GM10847 (cell line): Measurements from ENCODE around the gene SKOR1.

Source experiments
- POLR2A ChIP-seq: IDR thresholded peaks from 2 replicates; pipeline ENCODE4 v1.6.1; 2011; ENCODE audit not compliant: insufficient read length; ENCODE audit errors: extremely low read depth

SKOR1 gene

DNA sequence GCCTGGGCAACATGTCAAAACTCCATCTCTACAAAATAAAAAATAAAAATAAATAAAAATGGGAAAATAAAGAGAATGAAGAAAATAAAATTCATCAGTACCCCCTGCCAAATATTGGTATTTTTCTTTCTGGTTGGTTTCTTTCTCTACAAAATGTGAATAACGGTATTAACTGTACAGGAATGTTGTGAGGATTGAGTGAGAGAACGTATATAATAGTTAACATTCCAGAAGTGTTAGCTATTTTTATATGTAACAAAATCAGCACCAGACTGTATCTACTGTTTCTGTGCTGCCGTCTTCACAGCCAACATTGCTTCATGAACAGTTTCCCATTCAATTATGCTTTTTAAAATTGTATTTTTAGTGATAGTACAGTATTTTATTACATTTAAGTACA lies 40.0 kb downstream of the SKOR1 start:
- no peak for TF ChIP-seq POLR2A

DNA sequence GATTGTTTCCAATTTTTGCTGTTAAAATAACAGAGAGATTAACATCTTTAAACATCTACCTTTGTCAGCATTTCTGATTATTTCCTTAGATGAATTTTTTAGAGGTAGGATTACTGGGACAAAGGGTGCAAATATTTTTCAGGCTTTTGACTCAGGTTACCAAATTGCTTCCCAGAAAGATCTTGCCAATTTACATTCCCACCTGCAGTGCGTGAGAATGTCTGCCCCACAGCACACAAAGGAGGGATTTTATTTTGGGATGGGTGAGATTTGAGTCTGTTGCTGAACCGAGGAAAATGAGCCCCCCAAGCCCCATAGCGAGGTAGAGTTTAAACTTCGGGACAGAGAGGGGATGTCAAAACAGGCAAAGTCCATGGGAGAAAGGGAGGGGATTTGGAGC lies 40.5 kb downstream of the SKOR1 start:
- no peak for TF ChIP-seq POLR2A

DNA sequence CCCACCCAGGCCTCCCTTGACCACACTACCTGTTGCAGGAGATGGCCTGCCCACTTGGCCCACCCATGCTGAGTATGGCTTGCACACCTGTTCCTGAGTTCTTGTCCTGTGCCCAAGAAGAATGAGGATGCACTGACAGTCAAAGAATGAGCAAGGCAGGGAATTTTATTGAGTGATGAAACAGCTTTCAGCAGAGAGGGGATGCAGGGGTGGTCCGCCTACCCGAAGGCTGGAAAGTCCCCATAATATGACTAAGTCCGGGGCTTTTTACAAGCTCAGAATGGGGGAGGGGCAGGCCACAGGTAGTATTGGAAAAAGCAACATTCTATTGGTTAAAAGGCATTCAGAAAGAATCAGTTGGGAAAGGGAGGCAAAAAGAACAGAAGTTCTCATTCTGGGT lies 44.4 kb downstream of the SKOR1 start:
- no peak for TF ChIP-seq POLR2A

DNA sequence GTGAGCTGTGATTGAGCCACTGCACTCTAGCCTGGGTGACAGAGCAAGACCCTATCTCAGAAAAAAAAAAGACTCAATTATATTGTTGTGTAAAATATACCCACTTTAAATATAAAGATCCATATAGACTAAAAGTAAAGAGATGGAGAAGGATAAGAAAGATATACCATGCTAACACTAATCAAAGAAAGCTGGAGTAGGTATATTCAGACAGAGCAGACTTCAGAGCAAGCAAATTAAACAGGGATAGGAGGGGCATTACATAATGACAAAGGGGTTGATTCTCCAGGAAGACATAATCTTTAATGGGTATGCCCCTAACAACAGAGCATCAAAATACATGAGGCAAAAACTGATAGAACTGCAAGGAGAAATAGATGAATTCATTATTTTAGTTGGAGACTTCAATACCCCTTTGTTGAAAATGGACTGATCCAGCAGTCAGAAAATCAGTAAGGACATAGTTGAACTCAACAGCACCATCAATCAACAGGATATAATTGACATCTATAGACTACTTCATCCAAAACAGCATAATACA lies 45.6 kb downstream of the SKOR1 start:
- TF ChIP-seq POLR2A, result no peak

DNA sequence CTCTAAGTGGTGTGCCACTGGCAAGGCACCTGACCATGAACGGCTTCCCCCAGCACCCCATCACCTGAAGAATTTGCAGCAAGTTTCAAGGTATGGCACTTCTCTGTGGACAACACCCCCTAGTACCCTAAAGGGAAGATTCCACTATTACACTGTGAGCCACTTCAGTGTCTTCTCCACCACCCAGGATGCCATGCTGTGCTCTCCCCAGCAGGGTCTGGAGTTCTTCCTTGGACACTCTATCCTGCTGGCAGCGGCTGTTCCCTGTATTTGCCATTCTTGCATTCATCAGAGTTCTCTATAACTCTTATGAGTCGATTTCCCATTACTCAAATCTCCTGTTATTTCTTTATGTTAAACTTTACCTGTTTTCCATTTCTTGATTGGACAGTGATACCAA lies 48.5 kb downstream of the SKOR1 start:
- no peak for TF ChIP-seq POLR2A

DNA sequence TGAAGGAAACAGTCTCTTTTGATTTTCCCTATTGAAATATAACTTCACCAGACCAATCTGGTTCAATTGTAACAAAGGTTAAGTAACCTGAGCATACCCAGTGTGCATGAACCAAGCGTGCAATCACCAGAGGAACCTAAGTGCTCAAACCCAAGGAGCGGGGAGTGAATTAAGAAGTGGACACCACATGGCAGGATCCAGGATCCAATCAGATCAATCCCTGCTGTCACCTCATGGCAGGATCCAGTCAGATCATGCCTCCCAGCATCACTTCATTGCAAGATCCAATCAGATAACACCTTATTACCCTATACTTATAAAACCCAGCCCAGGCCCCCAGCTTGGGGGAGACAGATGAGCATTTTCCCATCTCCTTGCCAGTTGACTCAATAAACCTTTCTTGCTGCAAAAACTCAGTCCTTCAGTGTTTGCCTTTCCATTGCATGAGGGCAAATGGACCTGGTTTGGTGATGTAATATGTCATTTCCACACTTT lies 53.5 kb downstream of the SKOR1 start:
- TF ChIP-seq POLR2A, result no peak

DNA sequence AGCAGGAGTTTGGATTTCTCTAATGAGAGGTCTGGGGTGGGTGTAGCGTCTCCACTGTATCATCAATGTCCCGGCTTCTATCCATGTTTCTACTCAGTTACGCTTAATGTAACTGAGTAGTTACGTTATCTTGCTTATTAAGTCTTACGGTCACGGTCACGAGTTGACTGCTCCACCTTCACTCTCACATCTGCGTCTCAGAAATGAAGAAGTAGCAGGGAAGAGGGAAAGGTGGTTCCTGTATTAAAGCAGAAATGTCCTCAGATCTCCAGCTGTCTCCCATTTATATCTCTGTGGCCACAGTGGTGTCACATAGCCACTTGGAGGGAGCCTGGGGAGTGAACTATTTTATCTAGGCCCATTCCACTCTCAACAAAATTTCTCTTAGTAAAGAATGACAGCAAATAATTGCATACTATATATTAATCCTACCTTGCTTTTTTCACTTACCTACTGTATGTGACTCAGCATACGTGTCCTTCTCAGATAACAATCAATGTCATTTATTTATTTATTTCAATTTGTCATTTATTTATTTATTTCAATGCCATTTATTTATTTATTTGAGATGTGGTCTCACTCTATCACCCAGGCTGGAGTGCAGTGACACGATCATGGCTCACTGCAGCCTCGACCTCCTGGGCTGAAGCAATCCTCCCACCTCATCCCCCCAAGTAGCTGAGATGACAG lies 54.3 kb downstream of the SKOR1 start:
- TF ChIP-seq POLR2A, result no peak

DNA sequence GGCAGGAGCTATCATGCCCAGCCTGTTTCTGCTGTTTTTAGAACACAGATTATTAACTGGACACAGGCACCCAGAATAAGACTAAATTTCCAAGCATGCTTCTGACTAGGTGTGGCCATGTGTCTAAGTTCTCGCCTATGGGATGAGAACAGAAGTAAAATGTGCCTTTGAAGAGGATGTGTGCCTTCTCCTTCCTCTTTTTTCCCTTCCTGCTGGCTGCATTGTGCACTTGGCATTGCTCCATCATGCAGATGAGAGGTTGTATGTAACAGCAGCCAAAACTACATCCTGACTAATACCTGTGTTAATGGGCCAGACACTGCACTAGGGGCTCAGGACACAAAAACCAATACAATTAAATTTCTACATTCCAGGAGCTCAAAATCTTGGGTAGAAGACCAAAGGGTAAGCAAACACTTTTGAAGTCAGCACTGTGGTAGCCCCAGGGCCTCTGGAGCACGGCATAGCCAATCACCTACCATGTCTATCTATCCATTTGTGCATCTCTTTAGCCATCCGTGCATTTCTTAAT lies 55.4 kb downstream of the SKOR1 start:
- no peak for TF ChIP-seq POLR2A

DNA sequence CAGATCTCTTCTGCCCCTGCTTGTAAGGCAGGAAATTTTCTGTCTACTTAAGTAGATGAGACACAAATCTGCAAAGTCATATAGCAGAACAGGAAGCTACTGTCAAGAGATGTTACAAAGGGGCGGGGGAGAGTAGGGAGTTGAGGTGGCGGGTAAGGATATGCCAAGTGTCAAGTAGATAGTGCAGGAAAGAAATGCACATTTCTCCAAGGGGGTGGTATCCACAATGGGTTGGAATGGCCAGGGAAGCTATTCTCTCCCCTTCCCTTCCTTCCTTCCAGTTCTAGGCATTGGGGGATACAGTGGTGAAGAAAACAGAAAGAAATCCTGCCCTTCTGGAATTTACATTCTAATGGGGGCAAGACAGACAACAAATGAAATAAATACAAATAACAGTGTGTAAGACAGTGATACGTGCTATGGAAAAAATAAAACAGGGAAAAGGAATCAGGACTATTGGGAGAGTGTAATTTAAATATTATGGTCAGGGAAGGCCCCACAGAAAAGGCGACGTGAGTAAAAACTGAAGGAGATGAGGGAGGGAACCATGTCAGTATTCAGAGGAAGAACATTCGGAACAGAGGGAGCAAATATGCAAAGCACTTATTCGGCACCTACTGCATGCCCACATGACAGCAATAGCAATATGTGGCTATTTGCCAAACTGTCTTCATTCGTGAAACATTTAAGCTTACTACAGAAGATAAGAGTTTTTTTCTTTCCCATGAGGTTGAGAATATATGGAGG lies 57.4 kb downstream of the SKOR1 start:
- TF ChIP-seq POLR2A, result no peak

DNA sequence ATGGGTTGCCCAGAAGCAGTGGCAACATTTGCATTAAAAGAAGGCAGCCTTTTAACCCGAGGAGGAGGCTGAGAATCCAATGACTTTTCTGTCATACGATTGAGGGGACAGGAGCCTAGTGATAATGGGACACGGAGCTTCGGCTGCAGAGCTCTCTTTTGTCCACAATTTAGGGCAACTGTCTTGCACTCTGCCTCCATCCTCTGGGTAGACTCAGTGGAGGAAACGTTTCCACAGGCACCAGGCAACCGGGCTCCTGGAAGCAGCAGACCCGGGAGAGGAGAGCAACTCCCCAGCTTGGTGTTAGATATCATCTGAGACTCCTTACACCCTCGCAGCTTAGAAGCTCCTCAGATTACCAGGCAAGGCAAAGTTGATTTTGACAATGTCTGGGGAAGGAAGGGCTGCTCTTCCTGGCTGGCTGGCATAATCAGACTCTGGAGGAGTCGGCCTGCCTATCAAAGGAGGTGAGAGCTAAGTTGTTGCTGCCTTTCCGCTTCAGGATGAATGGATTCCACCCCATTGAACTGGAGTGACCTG lies 58.0 kb downstream of the SKOR1 start:
- TF ChIP-seq POLR2A, result no peak

DNA sequence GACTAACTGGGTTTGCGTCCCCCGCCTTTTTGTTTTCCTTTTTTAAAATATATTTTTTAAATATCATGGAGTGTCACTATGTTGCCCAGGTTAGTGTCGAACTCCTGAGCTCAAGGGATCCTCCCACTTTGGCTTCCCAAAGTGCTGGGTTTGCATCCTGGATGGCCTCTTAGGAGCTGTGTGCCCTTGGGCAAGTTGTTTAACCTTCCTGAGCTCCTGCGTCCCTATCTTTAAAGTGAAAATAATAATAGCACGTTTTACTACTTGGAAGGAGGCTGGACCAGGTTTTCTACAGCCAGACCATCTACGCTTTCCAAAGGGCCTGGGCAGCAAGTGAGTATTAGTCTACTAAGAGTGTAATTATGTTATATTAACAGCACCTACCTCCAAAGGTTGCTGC lies 58.7 kb downstream of the SKOR1 start:
- TF ChIP-seq POLR2A, result no peak
